HEK293 (cell line): ENCODE results near the gene MECR.

ENCODE experiments used
- CTCF ChIA-PET: fragments of 350-600 bp; formaldehyde crosslinking; extraction: SDS; loops from one replicate; lab custom pipeline; 2021; ENCODE audit warnings: antibody characterized with exemption; lab: Yijun Ruan, JAX
- POLR2A ChIA-PET: fragments of 300-600 bp; formaldehyde crosslinking; extraction: SDS; loops from one replicate; lab custom pipeline; 2020; ENCODE audit warnings: antibody characterized with exemption, inconsistent platforms; lab: Yijun Ruan, JAX
- H3K27ac ChIP-seq: fragments of 200-500 bp; sonication (Bioruptor generic); 2 replicates; pipeline ENCODE4 v1.5.1; 2014; ENCODE audit warnings: low read depth, low read length, control low read depth, inconsistent platforms; ENCODE audit errors: extremely low read depth
- H3K36me3 ChIP-seq, 2 experiments: fragments of 200-500 bp in 1 of 2; sonication (Bioruptor generic) in 1 of 2; 1 replicate in 1 of 2; 2 replicates in 1 of 2; pipeline ENCODE4 v1.5.1; 2014 to 2017; ENCODE audit warnings: inconsistent platforms in 2 of 2, low read length in 2 of 2; ENCODE audit not compliant: control insufficient read depth in 2 of 2, insufficient read depth in 1 of 2
- H3K4me1 ChIP-seq: fragments of 200-500 bp; sonication (Bioruptor generic); 2 replicates; pipeline ENCODE4 v1.5.1; 2014; ENCODE audit warnings: mild to moderate bottlenecking, low read length, inconsistent platforms; ENCODE audit not compliant: control insufficient read depth, insufficient read depth
- H3K4me3 ChIP-seq: 2 replicates; pipeline ENCODE4 v1.5.1; 2011; ENCODE audit warnings: low read depth, mild to moderate bottlenecking, control low read depth, low read length, moderate library complexity
- H3K9me3 ChIP-seq: fragments of 200-500 bp; sonication (Bioruptor generic); 2 replicates; pipeline ENCODE4 v1.5.1; 2014; ENCODE audit warnings: low read depth, low read length, inconsistent platforms; ENCODE audit not compliant: control insufficient read depth, insufficient read depth
- KLF10 ChIP-seq: fragments of 450-650 bp; IDR thresholded peaks from 2 replicates; pipeline ENCODE4 v1.5.1; 2018; ENCODE audit warnings: missing biosample characterization, mild to moderate bottlenecking, missing genetic modification characterization
- OSR2 ChIP-seq: fragments of 450-650 bp; formaldehyde crosslinking; IDR thresholded peaks from 2 replicates; pipeline ENCODE4 v1.5.1; 2016; ENCODE audit warnings: missing biosample characterization, missing genetic modification characterization
- TCF7L2 ChIP-seq: IDR thresholded peaks from 2 replicates; pipeline ENCODE4 v1.6.1; 2011; ENCODE audit warnings: low read depth, mild to moderate bottlenecking, inconsistent platforms, low read length, moderate library complexity, borderline replicate concordance
- WT1 ChIP-seq: fragments of 450-650 bp; formaldehyde crosslinking; IDR thresholded peaks from 2 replicates; pipeline ENCODE4 v1.5.1; 2016; ENCODE audit warnings: missing biosample characterization, missing genetic modification characterization
- ZBTB21 ChIP-seq: fragments of 450-650 bp; formaldehyde crosslinking; IDR thresholded peaks from 2 replicates; pipeline ENCODE4 v1.5.1; 2017; ENCODE audit warnings: missing biosample characterization, missing genetic modification characterization
- ZIC2 ChIP-seq: fragments of 450-650 bp; formaldehyde crosslinking; IDR thresholded peaks from 2 replicates; pipeline ENCODE4 v1.5.1; 2016; ENCODE audit warnings: missing biosample characterization, missing genetic modification characterization
- ZNF175 ChIP-seq: fragments of 450-650 bp; formaldehyde crosslinking; IDR thresholded peaks from 2 replicates; pipeline ENCODE4 v1.5.1; 2016; ENCODE audit warnings: missing biosample characterization, missing genetic modification characterization
- ZNF311 ChIP-seq: fragments of 450-650 bp; formaldehyde crosslinking; IDR thresholded peaks from 2 replicates; pipeline ENCODE4 v1.5.1; 2017; ENCODE audit warnings: missing biosample characterization, missing genetic modification characterization, borderline replicate concordance
- ZNF341 ChIP-seq: fragments of 450-650 bp; formaldehyde crosslinking; IDR thresholded peaks from 2 replicates; pipeline ENCODE4; 2016; ENCODE audit warnings: low read depth, missing biosample characterization, missing genetic modification characterization
- ZNF426 ChIP-seq: fragments of 450-650 bp; formaldehyde crosslinking; IDR thresholded peaks from 2 replicates; pipeline ENCODE4 v1.5.1; 2017; ENCODE audit warnings: missing biosample characterization, missing genetic modification characterization, mild to moderate bottlenecking, inconsistent platforms, moderate library complexity
- ZNF596 ChIP-seq: fragments of 450-650 bp; IDR thresholded peaks from 2 replicates; pipeline ENCODE4 v1.5.0; 2018; ENCODE audit warnings: missing biosample characterization, mild to moderate bottlenecking, missing genetic modification characterization, moderate library complexity
- ZNF654 ChIP-seq: fragments of 450-650 bp; formaldehyde crosslinking; IDR thresholded peaks from 2 replicates; pipeline ENCODE4 v1.5.1; 2016; ENCODE audit warnings: low read depth, missing biosample characterization, missing genetic modification characterization
- ZNF670 ChIP-seq: fragments of 450-650 bp; formaldehyde crosslinking; IDR thresholded peaks from 2 replicates; pipeline ENCODE4 v1.5.1; 2016; ENCODE audit warnings: missing biosample characterization, missing genetic modification characterization, low read depth
- ZNF776 ChIP-seq: fragments of 450-650 bp; formaldehyde crosslinking; IDR thresholded peaks from 2 replicates; pipeline ENCODE4 v1.5.0; 2017; ENCODE audit warnings: missing biosample characterization, missing genetic modification characterization, borderline replicate concordance
- ZNF837 ChIP-seq: fragments of 450-650 bp; formaldehyde crosslinking; IDR thresholded peaks from 2 replicates; pipeline ENCODE4 v1.5.1; 2016; ENCODE audit warnings: missing biosample characterization, missing genetic modification characterization
- ZSCAN16 ChIP-seq: fragments of 450-650 bp; formaldehyde crosslinking; IDR thresholded peaks from 2 replicates; pipeline ENCODE4 v1.5.1; 2016; ENCODE audit warnings: missing biosample characterization, missing genetic modification characterization
- ZXDB ChIP-seq: fragments of 450-650 bp; formaldehyde crosslinking; IDR thresholded peaks from 2 replicates; pipeline ENCODE4 v1.5.1; 2016; ENCODE audit warnings: missing biosample characterization, missing genetic modification characterization
- TF ChIP-seq, protein P1 (sequence below): fragments of 450-650 bp; formaldehyde crosslinking; IDR thresholded peaks from 2 replicates; pipeline ENCODE4 v1.5.1; 2016; ENCODE audit warnings: missing biosample characterization, missing genetic modification characterization
- TF ChIP-seq, protein P2 (sequence below): fragments of 450-650 bp; formaldehyde crosslinking; IDR thresholded peaks from 2 replicates; pipeline ENCODE4 v1.5.1; 2016; ENCODE audit warnings: missing biosample characterization, missing genetic modification characterization
- TF ChIP-seq, protein P3 (sequence below): fragments of 450-650 bp; formaldehyde crosslinking; IDR thresholded peaks from 2 replicates; pipeline ENCODE4 v1.5.1; 2016; ENCODE audit warnings: missing biosample characterization, missing genetic modification characterization
- TF ChIP-seq, protein P4 (sequence below): fragments of 450-650 bp; formaldehyde crosslinking; IDR thresholded peaks from 2 replicates; pipeline ENCODE4 v1.5.1; 2016; ENCODE audit warnings: missing biosample characterization, missing genetic modification characterization

MECR gene

DNA sequence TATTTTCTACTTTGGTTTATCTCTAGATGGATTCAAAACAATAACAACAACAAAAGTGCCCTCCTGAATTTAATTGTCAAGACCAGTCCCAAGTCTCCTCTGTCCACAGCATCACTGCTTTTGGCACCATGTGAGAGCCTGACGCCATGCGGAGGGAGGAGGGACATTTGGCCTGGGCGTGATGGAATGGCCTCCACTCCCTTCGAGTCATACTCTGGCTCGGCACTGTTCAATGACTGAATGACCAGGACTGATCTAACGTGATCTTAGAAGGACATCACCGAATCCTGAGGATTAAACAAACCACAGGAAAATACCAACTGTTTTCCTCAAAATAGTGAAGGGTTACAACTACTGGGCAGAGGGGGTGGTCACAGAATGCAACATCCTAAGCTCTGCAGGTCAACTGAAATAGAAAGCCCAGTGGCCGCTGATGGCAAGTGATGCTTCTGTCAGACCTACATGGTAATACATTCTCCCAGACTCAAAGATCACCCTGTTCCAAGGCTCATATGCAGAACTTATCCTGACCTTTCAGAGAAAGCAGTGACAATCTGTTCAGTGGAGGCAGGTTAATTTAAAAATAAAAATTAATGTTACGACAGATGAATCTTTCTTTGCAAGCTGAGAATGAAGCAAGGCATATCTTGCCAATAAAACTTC lies 68.1 kb downstream of the MECR start (continued):
- TF ChIP-seq, protein P1, sequence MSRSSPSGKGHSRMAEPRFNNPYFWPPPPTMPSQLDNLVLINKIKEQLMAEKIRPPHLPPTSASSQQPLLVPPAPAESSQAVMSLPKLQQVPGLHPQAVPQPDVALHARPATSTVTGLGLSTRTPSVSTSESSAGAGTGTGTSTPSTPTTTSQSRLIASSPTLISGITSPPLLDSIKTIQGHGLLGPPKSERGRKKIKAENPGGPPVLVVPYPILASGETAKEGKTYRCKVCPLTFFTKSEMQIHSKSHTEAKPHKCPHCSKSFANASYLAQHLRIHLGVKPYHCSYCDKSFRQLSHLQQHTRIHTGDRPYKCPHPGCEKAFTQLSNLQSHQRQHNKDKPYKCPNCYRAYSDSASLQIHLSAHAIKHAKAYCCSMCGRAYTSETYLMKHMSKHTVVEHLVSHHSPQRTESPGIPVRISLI: no peak
- TF ChIP-seq WT1 (tag by site-specific recombination) (no peak), ZNF776 (tag by site-specific recombination) (no peak), ZNF654 (tag by site-specific recombination) (no peak), ZNF175 (tag by site-specific recombination) (no peak), ZNF341 (peak; percentile 48)
- TF ChIP-seq, protein P2, sequence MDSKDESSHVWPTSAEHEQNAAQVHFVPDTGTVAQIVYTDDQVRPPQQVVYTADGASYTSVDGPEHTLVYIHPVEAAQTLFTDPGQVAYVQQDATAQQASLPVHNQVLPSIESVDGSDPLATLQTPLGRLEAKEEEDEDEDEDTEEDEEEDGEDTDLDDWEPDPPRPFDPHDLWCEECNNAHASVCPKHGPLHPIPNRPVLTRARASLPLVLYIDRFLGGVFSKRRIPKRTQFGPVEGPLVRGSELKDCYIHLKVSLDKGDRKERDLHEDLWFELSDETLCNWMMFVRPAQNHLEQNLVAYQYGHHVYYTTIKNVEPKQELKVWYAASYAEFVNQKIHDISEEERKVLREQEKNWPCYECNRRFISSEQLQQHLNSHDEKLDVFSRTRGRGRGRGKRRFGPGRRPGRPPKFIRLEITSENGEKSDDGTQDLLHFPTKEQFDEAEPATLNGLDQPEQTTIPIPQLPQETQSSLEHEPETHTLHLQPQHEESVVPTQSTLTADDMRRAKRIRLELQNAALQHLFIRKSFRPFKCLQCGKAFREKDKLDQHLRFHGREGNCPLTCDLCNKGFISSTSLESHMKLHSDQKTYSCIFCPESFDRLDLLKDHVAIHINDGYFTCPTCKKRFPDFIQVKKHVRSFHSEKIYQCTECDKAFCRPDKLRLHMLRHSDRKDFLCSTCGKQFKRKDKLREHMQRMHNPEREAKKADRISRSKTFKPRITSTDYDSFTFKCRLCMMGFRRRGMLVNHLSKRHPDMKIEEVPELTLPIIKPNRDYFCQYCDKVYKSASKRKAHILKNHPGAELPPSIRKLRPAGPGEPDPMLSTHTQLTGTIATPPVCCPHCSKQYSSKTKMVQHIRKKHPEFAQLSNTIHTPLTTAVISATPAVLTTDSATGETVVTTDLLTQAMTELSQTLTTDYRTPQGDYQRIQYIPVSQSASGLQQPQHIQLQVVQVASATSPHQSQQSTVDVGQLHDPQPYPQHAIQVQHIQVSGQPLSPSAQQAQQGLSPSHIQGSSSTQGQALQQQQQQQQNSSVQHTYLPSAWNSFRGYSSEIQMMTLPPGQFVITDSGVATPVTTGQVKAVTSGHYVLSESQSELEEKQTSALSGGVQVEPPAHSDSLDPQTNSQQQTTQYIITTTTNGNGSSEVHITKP (tag by site-specific recombination): 0 out of 2 replicates have a peak, but pooled peaks have one; percentile 19

DNA sequence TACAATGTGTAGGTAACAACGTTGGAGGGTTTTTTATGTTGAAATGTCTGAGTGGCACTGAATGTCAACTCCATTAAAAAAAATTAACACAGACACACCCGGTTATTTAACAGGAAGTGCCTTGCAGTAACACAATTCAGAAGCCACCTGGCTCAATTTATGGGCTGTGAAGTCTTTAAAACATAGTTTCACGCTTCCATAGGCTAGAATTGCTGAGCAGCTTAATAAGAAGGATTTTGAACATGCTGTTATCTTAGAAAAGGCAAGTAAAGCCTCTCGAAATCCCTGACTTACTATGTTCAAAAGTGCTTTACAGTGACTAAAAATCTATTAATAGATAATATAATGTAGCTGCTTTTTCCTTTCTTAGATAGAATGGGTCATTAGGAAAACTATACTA lies 68.7 kb downstream of the MECR start:
- ChIA-PET POLR2A (no interaction called here), CTCF (interaction anchor here (0.7 to 1.8 kb wide), 3 partner anchors 20 to 424 kb away, joined by 3 to 7 read pairs (median 3); partner anchors contain the start of gene SRSF4)
- H3K4me1 ChIP-seq: 0 out of 2 replicates have a peak, but pooled peaks cover 4% of the 10 kb centered on the region

DNA sequence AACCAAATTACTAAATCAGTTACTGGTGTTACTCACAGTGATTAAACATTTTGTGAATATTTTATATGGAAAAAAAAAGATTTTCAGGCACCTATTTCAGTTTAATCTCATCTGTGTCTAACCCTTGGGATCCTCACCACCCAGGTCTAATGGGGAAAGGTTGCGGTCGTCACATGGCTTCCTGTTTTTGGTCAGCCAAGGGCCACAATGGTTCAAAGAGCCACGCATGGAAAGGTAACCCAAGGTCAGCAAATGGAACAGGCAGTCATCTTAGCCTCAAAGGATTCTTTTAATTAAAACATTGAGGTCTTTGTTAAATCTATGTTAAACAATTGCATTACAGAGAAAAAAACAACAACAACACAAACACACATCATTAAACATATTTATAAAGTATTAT lies 71.0 kb downstream of the MECR start:
- POLR2A ChIA-PET: no interaction called here
- TF ChIP-seq KLF10 (no peak), ZIC2 (tag by site-specific recombination) (no peak), ZNF311 (no peak), ZNF426 (no peak)
- TF ChIP-seq, all 188 proteins: peak for 0
- CTCF ChIA-PET: interaction anchor here (0.5 to 1.1 kb wide), 2 partner anchors 21 to 86 kb away, joined by 3 to 4 read pairs; no protein-coding TSS in a partner anchor
- Histone ChIP-seq H3K36me3 (peaks cover 22 to 80% of the 10 kb centered on the region in 2 experiments; a peak in 2 of 3 replicates), H3K9me3 (no peaks in the 10 kb centered on the region), H3K27ac (no peak overlapping the region), H3K4me3 (no peak overlapping the region), H3K4me1 (peaks cover 9% of the 10 kb centered on the region; the same call in 1 of the 2 replicates)

More for the DNA sequence above, 68.7 kb downstream of the MECR start:
- TF ChIP-seq, protein P3, sequence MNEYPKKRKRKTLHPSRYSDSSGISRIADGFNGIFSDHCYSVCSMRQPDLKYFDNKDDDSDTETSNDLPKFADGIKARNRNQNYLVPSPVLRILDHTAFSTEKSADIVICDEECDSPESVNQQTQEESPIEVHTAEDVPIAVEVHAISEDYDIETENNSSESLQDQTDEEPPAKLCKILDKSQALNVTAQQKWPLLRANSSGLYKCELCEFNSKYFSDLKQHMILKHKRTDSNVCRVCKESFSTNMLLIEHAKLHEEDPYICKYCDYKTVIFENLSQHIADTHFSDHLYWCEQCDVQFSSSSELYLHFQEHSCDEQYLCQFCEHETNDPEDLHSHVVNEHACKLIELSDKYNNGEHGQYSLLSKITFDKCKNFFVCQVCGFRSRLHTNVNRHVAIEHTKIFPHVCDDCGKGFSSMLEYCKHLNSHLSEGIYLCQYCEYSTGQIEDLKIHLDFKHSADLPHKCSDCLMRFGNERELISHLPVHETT: no peak
- TF ChIP-seq OSR2 (tag by site-specific recombination): peak; percentile 31; the same call in 1 of the 2 replicates
- Histone ChIP-seq H3K36me3 (peaks cover 8 to 84% of the 10 kb centered on the region in 2 experiments), H3K27ac (no peak overlapping the region), H3K9me3 (no peaks in the 10 kb centered on the region), H3K4me3 (no peak overlapping the region)

DNA sequence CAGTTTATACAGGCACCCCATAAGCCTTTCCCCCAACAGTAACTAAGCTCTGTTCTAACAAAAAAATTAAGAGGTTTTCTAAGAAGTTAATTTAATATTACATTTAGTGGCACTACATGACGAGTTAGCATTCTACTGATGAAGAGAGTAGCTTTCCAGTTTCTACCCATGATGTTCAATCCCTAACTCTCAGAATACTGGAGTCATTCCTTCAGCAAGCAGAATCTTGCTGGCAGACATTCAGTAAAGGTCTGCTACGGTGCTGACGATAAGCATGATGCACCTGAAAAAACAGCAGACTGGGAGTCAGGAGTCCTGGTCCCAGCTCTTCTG lies 73.5 kb downstream of the MECR start:
- Histone ChIP-seq H3K4me1 (peaks cover 7% of the 10 kb centered on the region; the same call in 1 of the 2 replicates), H3K4me3 (no peak overlapping the region), H3K9me3 (no peaks in the 10 kb centered on the region), H3K36me3 (peaks cover 44 to 84% of the 10 kb centered on the region in 2 experiments; a peak in 2 of 3 replicates), H3K27ac (peak overlapping the region; percentile 65; the same call in 1 of the 2 replicates)
- CTCF ChIA-PET: interaction anchor here (0.5 to 1.7 kb wide), 3 partner anchors 275 to 310 kb away, joined by 3 to 7 read pairs (median 6); no protein-coding TSS in a partner anchor
- POLR2A ChIA-PET: no interaction called here
- TF ChIP-seq ZNF670 (tag by site-specific recombination) (no peak), ZXDB (tag by site-specific recombination) (no peak), TCF7L2 (0 out of 2 replicates have a peak, but pooled peaks have one; percentile 4), ZNF837 (no peak), ZSCAN16 (tag by site-specific recombination) (no peak), ZBTB21 (tag by site-specific recombination) (no peak), ZNF596 (no peak)
- TF ChIP-seq, protein P4, sequence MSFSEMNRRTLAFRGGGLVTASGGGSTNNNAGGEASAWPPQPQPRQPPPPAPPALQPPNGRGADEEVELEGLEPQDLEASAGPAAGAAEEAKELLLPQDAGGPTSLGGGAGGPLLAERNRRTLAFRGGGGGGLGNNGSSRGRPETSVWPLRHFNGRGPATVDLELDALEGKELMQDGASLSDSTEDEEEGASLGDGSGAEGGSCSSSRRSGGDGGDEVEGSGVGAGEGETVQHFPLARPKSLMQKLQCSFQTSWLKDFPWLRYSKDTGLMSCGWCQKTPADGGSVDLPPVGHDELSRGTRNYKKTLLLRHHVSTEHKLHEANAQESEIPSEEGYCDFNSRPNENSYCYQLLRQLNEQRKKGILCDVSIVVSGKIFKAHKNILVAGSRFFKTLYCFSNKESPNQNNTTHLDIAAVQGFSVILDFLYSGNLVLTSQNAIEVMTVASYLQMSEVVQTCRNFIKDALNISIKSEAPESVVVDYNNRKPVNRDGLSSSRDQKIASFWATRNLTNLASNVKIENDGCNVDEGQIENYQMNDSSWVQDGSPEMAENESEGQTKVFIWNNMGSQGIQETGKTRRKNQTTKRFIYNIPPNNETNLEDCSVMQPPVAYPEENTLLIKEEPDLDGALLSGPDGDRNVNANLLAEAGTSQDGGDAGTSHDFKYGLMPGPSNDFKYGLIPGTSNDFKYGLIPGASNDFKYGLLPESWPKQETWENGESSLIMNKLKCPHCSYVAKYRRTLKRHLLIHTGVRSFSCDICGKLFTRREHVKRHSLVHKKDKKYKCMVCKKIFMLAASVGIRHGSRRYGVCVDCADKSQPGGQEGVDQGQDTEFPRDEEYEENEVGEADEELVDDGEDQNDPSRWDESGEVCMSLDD: no peak
